A673 (cell line): ENCODE data around the gene KLHDC1. TPM values are rescaled to one million over a fixed set of nuclear protein-coding genes. Genes with fewer than 3 reads are reported as not detected.
"Not testable (repeated sequence)": the region's sequence is repeated elsewhere in the genome, so short reads cannot be mapped to it uniquely, and the experiment has no call there.

Source experiments
- BruUV-seq: library from RNA; stranded (reverse); fragments of 400-500 nt; replicated peaks from 2 replicates; lab custom pipeline; 2021; lab: Mats Ljungman, UMichigan
- CTCF ChIA-PET: fragments of 300-600 bp; sonication (Branson Sonifier 250); formaldehyde crosslinking; loops from one replicate; lab custom pipeline; 2022; ENCODE audit warnings: antibody characterized with exemption; lab: Charles Lee
- POLR2A ChIA-PET: fragments of 300-600 bp; sonication (Branson Sonifier 250); formaldehyde crosslinking; loops from one replicate; lab custom pipeline; 2022; ENCODE audit warnings: antibody characterized with exemption; ENCODE audit not compliant: low non-redundant PET; lab: Charles Lee
- DNase-seq: peaks from one replicate; pipeline ENCODE4 v3.0.0-alpha.2; 2015; ENCODE audit warnings: low spot score
- H3K27ac ChIP-seq: fragments of 200-600 bp; sonication (generic); 2 replicates; pipeline ENCODE4 v1.5.1; 2016; ENCODE audit warnings: mixed run types, low read depth, mild to moderate bottlenecking, mixed read lengths, antibody characterized with exemption, low read length; ENCODE audit not compliant: poor library complexity, severe bottlenecking
- H3K27me3 ChIP-seq: fragments of 200-600 bp; sonication (generic); replicated peaks from 2 replicates; pipeline ENCODE4 v1.6.1; 2017; ENCODE audit warnings: mixed run types, low read depth, mild to moderate bottlenecking, mixed read lengths, antibody characterized with exemption, low read length; ENCODE audit not compliant: insufficient read depth, poor library complexity
- H3K36me3 ChIP-seq: fragments of 200-600 bp; sonication (generic); 2 replicates; pipeline ENCODE4 v1.6.1; 2016; ENCODE audit warnings: mixed run types, mild to moderate bottlenecking, mixed read lengths, antibody characterized with exemption, low read length; ENCODE audit not compliant: insufficient read depth, poor library complexity, severe bottlenecking
- H3K4me1 ChIP-seq: fragments of 200-600 bp; sonication (generic); 2 replicates; pipeline ENCODE4 v1.6.1; 2017; ENCODE audit warnings: mixed run types, mild to moderate bottlenecking, mixed read lengths, antibody characterized with exemption, low read length; ENCODE audit not compliant: insufficient read depth, poor library complexity, severe bottlenecking
- H3K4me3 ChIP-seq: fragments of 200-600 bp; sonication (generic); 2 replicates; pipeline ENCODE4 v1.5.1; 2016; ENCODE audit warnings: low read depth, mixed run types, mild to moderate bottlenecking, mixed read lengths, low read length; ENCODE audit not compliant: poor library complexity, severe bottlenecking
- H3K9me3 ChIP-seq: fragments of 200-600 bp; sonication (generic); 2 replicates; pipeline ENCODE4 v1.6.1; 2016; ENCODE audit warnings: mixed run types, low read depth, mild to moderate bottlenecking, mixed read lengths, antibody characterized with exemption, low read length; ENCODE audit not compliant: poor library complexity, severe bottlenecking
- CTCF ChIP-seq: fragments of 300-800, 200-600 bp; sonication (generic); conservative IDR thresholded peaks from 2 replicates; pipeline ENCODE4 v1.5.1; 2017; ENCODE audit warnings: low read depth, mild to moderate bottlenecking, antibody characterized with exemption, low read length, moderate library complexity, mixed read lengths
- EZH2 ChIP-seq: fragments of 200-600 bp; sonication (generic); IDR thresholded peaks from 2 replicates; pipeline ENCODE4 v1.6.1; 2017; ENCODE audit warnings: borderline replicate concordance, low read depth, mild to moderate bottlenecking, mixed read lengths, antibody characterized with exemption, low read length; ENCODE audit not compliant: poor library complexity, severe bottlenecking
- intact Hi-C: fragments of 100-400 bp; cut with micrococcal nuclease; formaldehyde crosslinking; loops from one replicate; pipeline ENCODE4 v1.10.0; 2022; ENCODE audit not compliant: unreplicated experiment
- total RNA-seq: library from RNA; stranded (reverse); gene quantifications from 2 replicates; pipeline ENCODE4 v1.2.3, GENCODE V29; 2021

KLHDC1 gene
- total RNA-seq, 1 experiment from 2014 or later = 1.3 TPM

GRCh38 chr14:49703965-49704364 lies 11.0 kb downstream of the KLHDC1 start:
- no peaks in the 10 kb centered on the region for H3K4me1 ChIP-seq
- ChIA-PET POLR2A (interaction anchor here (0.6 kb wide), 2 partner anchors 72 to 123 kb away, joined by 4 to 5 read pairs; no protein-coding TSS in a partner anchor), CTCF (no interaction called here)
- H3K27me3 ChIP-seq = no peaks in the 10 kb centered on the region
- no peak overlapping the region for H3K4me3 ChIP-seq
- DNase-seq = no peak
- no peak overlapping the region for H3K27ac ChIP-seq
- no peak for TF ChIP-seq EZH2
- no peak for TF ChIP-seq CTCF
- intact Hi-C loops = no loop called here
- no peaks in the 10 kb centered on the region for H3K36me3 ChIP-seq
- BruUV-seq = no TSS peak
- H3K9me3 ChIP-seq = no peaks in the 10 kb centered on the region

- H3K36me3 ChIP-seq, H3K4me3 ChIP-seq, intact Hi-C loops, H3K9me3 ChIP-seq, BruUV-seq, CTCF ChIA-PET, H3K27me3 ChIP-seq, DNase-seq, H3K27ac ChIP-seq, H3K4me1 ChIP-seq: not testable (repeated sequence)
- POLR2A ChIA-PET = interaction anchor here (0.6 kb wide), 1 partner anchor 122 kb away, joined by 5 read pairs; no protein-coding TSS in a partner anchor
Observed at GRCh38 chr14:49704471-49704870, 11.6 kb downstream of the KLHDC1 start.

- H3K27me3 ChIP-seq, H3K4me3 ChIP-seq, H3K4me1 ChIP-seq, H3K9me3 ChIP-seq, H3K36me3 ChIP-seq, CTCF ChIA-PET, H3K27ac ChIP-seq, DNase-seq, POLR2A ChIA-PET, intact Hi-C loops, BruUV-seq: not testable (repeated sequence)
Observed at GRCh38 chr14:49710993-49711392, 18.1 kb downstream of the KLHDC1 start.

- Histone ChIP-seq H3K9me3 (no peaks in the 10 kb centered on the region), H3K4me1 (no peaks in the 10 kb centered on the region), H3K27ac (no peak overlapping the region), H3K36me3 (no peaks in the 10 kb centered on the region), H3K4me3 (no peak overlapping the region), H3K27me3 (no peaks in the 10 kb centered on the region)
- intact Hi-C loops = no loop called here
- TF ChIP-seq EZH2 (no peak), CTCF (no peak)
- no TSS peak for BruUV-seq
- no peak for DNase-seq
- ChIA-PET CTCF (no interaction called here), POLR2A (no interaction called here)
Observed at GRCh38 chr14:49720744-49721143, 27.8 kb downstream of the KLHDC1 start.

GRCh38 chr14:49721733-49722435 lies 29.0 kb downstream of the KLHDC1 start:
- H3K4me1 ChIP-seq, H3K27me3 ChIP-seq, intact Hi-C loops, POLR2A ChIA-PET, H3K36me3 ChIP-seq, H3K9me3 ChIP-seq, H3K4me3 ChIP-seq, H3K27ac ChIP-seq, BruUV-seq, DNase-seq: not testable (repeated sequence)
- CTCF ChIA-PET = interaction anchor here (0.6 kb wide), 1 partner anchor 45 kb away, joined by 3 read pairs; no protein-coding TSS in a partner anchor
